HepG2 (cell line): ENCODE data around the gene PRKCZ. TPM values are rescaled to one million over a fixed set of nuclear protein-coding genes. Genes with fewer than 3 reads are reported as not detected.
A peak's percentile ranks its signal among the peaks of the same experiment; 100 is the strongest.

Source experiments
- HMG20A ChIP-seq: IDR thresholded peaks from 2 replicates; pipeline ENCODE4 v1.6.1; 2016; ENCODE audit warnings: borderline replicate concordance
- KDM2A ChIP-seq: sonication (generic); formaldehyde crosslinking; IDR thresholded peaks from 2 replicates; pipeline ENCODE4 v1.4.0; 2020; ENCODE audit warnings: low read depth, missing genetic modification reagents, borderline replicate concordance
- MZF1 ChIP-seq: sonication (generic); formaldehyde crosslinking; IDR thresholded peaks from 2 replicates; pipeline ENCODE4 v1.8.1; 2023; ENCODE audit warnings: mild to moderate bottlenecking, missing genetic modification reagents, borderline replicate concordance
- NR2F2 ChIP-seq: IDR thresholded peaks from 2 replicates; pipeline ENCODE4 v1.6.1; 2012; ENCODE audit warnings: low read depth, inconsistent platforms, borderline replicate concordance
- PPARG ChIP-seq: conservative IDR thresholded peaks from 2 replicates; pipeline ENCODE4 v1.6.1; 2016; ENCODE audit warnings: missing biosample characterization, missing genetic modification reagents
- RARA ChIP-seq: IDR thresholded peaks from 2 replicates; pipeline ENCODE4 v1.6.1; 2016; ENCODE audit warnings: missing genetic modification reagents, missing compliant biosample characterization
- WIZ ChIP-seq: sonication (generic); formaldehyde crosslinking; IDR thresholded peaks from 2 replicates; pipeline ENCODE4 v1.5.1; 2020; ENCODE audit warnings: mild to moderate bottlenecking, missing genetic modification reagents
- ZFX ChIP-seq: sonication (generic); formaldehyde crosslinking; IDR thresholded peaks from 2 replicates; pipeline ENCODE4 v1.4.0; 2020; ENCODE audit warnings: mild to moderate bottlenecking, low read depth, missing genetic modification reagents, moderate library complexity
- ZNF136 ChIP-seq: sonication (generic); formaldehyde crosslinking; IDR thresholded peaks from 2 replicates; pipeline ENCODE4 v1.8.1; 2022; ENCODE audit warnings: low read depth, mild to moderate bottlenecking, moderate library complexity, missing genetic modification reagents
- ZNF256 ChIP-seq: sonication (generic); formaldehyde crosslinking; conservative IDR thresholded peaks from 2 replicates; pipeline ENCODE4 v1.4.0; 2020; ENCODE audit warnings: missing genetic modification reagents
- ZNF605 ChIP-seq: sonication (generic); formaldehyde crosslinking; IDR thresholded peaks from 2 replicates; pipeline ENCODE4 v1.8.0; 2022; ENCODE audit warnings: mild to moderate bottlenecking, missing genetic modification reagents
- ZNF749 ChIP-seq: sonication (generic); formaldehyde crosslinking; IDR thresholded peaks from 2 replicates; pipeline ENCODE4 v1.8.0; 2022; ENCODE audit warnings: mild to moderate bottlenecking, missing genetic modification reagents, moderate library complexity, borderline replicate concordance
- ZNF788 ChIP-seq: sonication (generic); formaldehyde crosslinking; IDR thresholded peaks from 2 replicates; pipeline ENCODE4 v1.5.0; 2020; ENCODE audit warnings: mild to moderate bottlenecking, missing genetic modification reagents, borderline replicate concordance
- polyA plus RNA-seq, 8 experiments: library from polyadenylated mRNA; depleted of rRNA in 3 of 8; stranded (reverse) in 7 of 8; unstranded in 1 of 8; fragments of >200 nt; fragmentation: Illumina TruSeq in 4 of 8; extraction: Trizol in 4 of 8; gene quantifications; 2 replicates each; pipeline versions ENCODE4 v1.2.1 to v1.2.3, GENCODE V29; 2011 to 2016; ENCODE audit warnings: low read depth in 4 of 8, missing spikeins in 1 of 8, mixed read lengths in 1 of 8; ENCODE audit not compliant: insufficient read depth in 1 of 8
- total RNA-seq, 5 experiments: library from RNA; depleted of rRNA; stranded (reverse); fragments of >200 nt; fragmentation: Illumina TruSeq; extraction: Trizol; gene quantifications; 2 replicates each; pipeline ENCODE4 v1.2.3, GENCODE V29; 2016; ENCODE audit warnings: low read depth in 1 of 5
- TF ChIP-seq, protein P1 (sequence below): sonication (generic); formaldehyde crosslinking; IDR thresholded peaks from 2 replicates; pipeline ENCODE4 v1.5.1; 2020; ENCODE audit warnings: mild to moderate bottlenecking, missing genetic modification reagents, moderate library complexity
- TF ChIP-seq, protein P2 (sequence below): sonication (generic); formaldehyde crosslinking; IDR thresholded peaks from 2 replicates; pipeline ENCODE4 v1.4.0; 2020; ENCODE audit warnings: mild to moderate bottlenecking, missing genetic modification reagents
- TF ChIP-seq, protein P3 (sequence below): IDR thresholded peaks from 2 replicates; pipeline ENCODE4 v1.6.1; 2016; ENCODE audit warnings: low read depth, missing genetic modification reagents, missing compliant biosample characterization

PRKCZ gene
- total and polyA plus RNA-seq, 2 of the 13 experiments (the other 11 are each of a cell fraction or from before 2014, with no cell fraction given) = 34.7 to 85.2 TPM

GRCh38 chr1:2233997-2234761, 184.0 kb downstream of the PRKCZ start (continued):
- TF ChIP-seq, protein P1, sequence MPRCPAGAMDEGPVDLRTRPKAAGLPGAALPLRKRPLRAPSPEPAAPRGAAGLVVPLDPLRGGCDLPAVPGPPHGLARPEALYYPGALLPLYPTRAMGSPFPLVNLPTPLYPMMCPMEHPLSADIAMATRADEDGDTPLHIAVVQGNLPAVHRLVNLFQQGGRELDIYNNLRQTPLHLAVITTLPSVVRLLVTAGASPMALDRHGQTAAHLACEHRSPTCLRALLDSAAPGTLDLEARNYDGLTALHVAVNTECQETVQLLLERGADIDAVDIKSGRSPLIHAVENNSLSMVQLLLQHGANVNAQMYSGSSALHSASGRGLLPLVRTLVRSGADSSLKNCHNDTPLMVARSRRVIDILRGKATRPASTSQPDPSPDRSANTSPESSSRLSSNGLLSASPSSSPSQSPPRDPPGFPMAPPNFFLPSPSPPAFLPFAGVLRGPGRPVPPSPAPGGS (CRISPR knock-in tag) = no peak
- TF ChIP-seq MZF1 (CRISPR knock-in tag) (no peak), ZNF136 (CRISPR knock-in tag) (no peak), WIZ (CRISPR knock-in tag) (no peak; the same call in 1 of the 2 replicates), HMG20A (CRISPR knock-in tag) (peak; percentile 70; the same call in 1 of the 2 replicates), ZNF256 (CRISPR knock-in tag) (no peak), RARA (CRISPR knock-in tag) (peak; percentile 93), ZNF788 (peak; percentile 44; the same call in 1 of the 2 replicates), NR2F2 (peak; percentile 60; the same call in 1 of the 2 replicates), PPARG (CRISPR knock-in tag) (0 out of 2 replicates have a peak, but pooled peaks have one; percentile 43), ZNF605 (CRISPR knock-in tag) (peak; percentile 76), ZFX (CRISPR knock-in tag) (peak; percentile 94), KDM2A (CRISPR knock-in tag) (peak; percentile 70), ZNF749 (CRISPR knock-in tag) (0 out of 2 replicates have a peak, but pooled peaks have one; percentile 27)
- TF ChIP-seq, protein P2, sequence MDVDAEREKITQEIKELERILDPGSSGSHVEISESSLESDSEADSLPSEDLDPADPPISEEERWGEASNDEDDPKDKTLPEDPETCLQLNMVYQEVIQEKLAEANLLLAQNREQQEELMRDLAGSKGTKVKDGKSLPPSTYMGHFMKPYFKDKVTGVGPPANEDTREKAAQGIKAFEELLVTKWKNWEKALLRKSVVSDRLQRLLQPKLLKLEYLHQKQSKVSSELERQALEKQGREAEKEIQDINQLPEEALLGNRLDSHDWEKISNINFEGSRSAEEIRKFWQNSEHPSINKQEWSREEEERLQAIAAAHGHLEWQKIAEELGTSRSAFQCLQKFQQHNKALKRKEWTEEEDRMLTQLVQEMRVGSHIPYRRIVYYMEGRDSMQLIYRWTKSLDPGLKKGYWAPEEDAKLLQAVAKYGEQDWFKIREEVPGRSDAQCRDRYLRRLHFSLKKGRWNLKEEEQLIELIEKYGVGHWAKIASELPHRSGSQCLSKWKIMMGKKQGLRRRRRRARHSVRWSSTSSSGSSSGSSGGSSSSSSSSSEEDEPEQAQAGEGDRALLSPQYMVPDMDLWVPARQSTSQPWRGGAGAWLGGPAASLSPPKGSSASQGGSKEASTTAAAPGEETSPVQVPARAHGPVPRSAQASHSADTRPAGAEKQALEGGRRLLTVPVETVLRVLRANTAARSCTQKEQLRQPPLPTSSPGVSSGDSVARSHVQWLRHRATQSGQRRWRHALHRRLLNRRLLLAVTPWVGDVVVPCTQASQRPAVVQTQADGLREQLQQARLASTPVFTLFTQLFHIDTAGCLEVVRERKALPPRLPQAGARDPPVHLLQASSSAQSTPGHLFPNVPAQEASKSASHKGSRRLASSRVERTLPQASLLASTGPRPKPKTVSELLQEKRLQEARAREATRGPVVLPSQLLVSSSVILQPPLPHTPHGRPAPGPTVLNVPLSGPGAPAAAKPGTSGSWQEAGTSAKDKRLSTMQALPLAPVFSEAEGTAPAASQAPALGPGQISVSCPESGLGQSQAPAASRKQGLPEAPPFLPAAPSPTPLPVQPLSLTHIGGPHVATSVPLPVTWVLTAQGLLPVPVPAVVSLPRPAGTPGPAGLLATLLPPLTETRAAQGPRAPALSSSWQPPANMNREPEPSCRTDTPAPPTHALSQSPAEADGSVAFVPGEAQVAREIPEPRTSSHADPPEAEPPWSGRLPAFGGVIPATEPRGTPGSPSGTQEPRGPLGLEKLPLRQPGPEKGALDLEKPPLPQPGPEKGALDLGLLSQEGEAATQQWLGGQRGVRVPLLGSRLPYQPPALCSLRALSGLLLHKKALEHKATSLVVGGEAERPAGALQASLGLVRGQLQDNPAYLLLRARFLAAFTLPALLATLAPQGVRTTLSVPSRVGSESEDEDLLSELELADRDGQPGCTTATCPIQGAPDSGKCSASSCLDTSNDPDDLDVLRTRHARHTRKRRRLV (CRISPR knock-in tag) = peak; percentile 87; the same call in 1 of the 2 replicates
- TF ChIP-seq, protein P3, sequence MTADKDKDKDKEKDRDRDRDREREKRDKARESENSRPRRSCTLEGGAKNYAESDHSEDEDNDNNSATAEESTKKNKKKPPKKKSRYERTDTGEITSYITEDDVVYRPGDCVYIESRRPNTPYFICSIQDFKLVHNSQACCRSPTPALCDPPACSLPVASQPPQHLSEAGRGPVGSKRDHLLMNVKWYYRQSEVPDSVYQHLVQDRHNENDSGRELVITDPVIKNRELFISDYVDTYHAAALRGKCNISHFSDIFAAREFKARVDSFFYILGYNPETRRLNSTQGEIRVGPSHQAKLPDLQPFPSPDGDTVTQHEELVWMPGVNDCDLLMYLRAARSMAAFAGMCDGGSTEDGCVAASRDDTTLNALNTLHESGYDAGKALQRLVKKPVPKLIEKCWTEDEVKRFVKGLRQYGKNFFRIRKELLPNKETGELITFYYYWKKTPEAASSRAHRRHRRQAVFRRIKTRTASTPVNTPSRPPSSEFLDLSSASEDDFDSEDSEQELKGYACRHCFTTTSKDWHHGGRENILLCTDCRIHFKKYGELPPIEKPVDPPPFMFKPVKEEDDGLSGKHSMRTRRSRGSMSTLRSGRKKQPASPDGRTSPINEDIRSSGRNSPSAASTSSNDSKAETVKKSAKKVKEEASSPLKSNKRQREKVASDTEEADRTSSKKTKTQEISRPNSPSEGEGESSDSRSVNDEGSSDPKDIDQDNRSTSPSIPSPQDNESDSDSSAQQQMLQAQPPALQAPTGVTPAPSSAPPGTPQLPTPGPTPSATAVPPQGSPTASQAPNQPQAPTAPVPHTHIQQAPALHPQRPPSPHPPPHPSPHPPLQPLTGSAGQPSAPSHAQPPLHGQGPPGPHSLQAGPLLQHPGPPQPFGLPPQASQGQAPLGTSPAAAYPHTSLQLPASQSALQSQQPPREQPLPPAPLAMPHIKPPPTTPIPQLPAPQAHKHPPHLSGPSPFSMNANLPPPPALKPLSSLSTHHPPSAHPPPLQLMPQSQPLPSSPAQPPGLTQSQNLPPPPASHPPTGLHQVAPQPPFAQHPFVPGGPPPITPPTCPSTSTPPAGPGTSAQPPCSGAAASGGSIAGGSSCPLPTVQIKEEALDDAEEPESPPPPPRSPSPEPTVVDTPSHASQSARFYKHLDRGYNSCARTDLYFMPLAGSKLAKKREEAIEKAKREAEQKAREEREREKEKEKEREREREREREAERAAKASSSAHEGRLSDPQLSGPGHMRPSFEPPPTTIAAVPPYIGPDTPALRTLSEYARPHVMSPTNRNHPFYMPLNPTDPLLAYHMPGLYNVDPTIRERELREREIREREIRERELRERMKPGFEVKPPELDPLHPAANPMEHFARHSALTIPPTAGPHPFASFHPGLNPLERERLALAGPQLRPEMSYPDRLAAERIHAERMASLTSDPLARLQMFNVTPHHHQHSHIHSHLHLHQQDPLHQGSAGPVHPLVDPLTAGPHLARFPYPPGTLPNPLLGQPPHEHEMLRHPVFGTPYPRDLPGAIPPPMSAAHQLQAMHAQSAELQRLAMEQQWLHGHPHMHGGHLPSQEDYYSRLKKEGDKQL (CRISPR knock-in tag) = no peak
